HepG2 (cell line): Measurements from ENCODE around the gene SETD1B. TPM values are rescaled to one million over a fixed set of nuclear protein-coding genes. Genes with fewer than 3 reads are reported as not detected.

ENCODE experiments used
- ATF7 ChIP-seq, 2 experiments: fragments of 450-650 bp in 1 of 2; sonication (generic) in 1 of 2; formaldehyde crosslinking in 1 of 2; IDR thresholded peaks; 2 replicates each; pipeline versions ENCODE4 v1.4.0 to v1.6.1; 2016 to 2020; ENCODE audit warnings: antibody characterized with exemption in 1 of 2, mild to moderate bottlenecking in 1 of 2, missing genetic modification reagents in 1 of 2
- HIVEP1 ChIP-seq: sonication (generic); formaldehyde crosslinking; IDR thresholded peaks from 2 replicates; pipeline ENCODE4 v1.4.0; 2020; ENCODE audit warnings: mild to moderate bottlenecking, missing genetic modification reagents
- KLF13 ChIP-seq: sonication (generic); formaldehyde crosslinking; IDR thresholded peaks from 2 replicates; pipeline ENCODE4 v1.4.0; 2020; ENCODE audit warnings: mild to moderate bottlenecking, missing genetic modification reagents
- NCOA1 ChIP-seq: sonication (generic); formaldehyde crosslinking; IDR thresholded peaks from 2 replicates; pipeline ENCODE4 v1.9.0; 2021; ENCODE audit warnings: missing genetic modification reagents
- NFYC ChIP-seq: IDR thresholded peaks from 2 replicates; pipeline ENCODE4 v1.6.1; 2016; ENCODE audit warnings: missing genetic modification reagents, missing compliant biosample characterization
- NPAS2 ChIP-seq: sonication (generic); formaldehyde crosslinking; IDR thresholded peaks from 2 replicates; pipeline ENCODE4 v1.8.0; 2022; ENCODE audit warnings: mild to moderate bottlenecking, missing genetic modification reagents, borderline replicate concordance
- PATZ1 ChIP-seq: sonication (generic); formaldehyde crosslinking; IDR thresholded peaks from 2 replicates; pipeline ENCODE4 v1.4.0; 2020; ENCODE audit warnings: missing genetic modification reagents
- PITX1 ChIP-seq: sonication (generic); formaldehyde crosslinking; IDR thresholded peaks from 2 replicates; pipeline ENCODE4 v1.5.1; 2020; ENCODE audit warnings: mild to moderate bottlenecking, missing genetic modification reagents
- POLR2G ChIP-seq: fragments of 200-400 bp; formaldehyde crosslinking; IDR thresholded peaks from 2 replicates; pipeline ENCODE4 v1.6.1; 2018; ENCODE audit warnings: mild to moderate bottlenecking, low read depth, low read length, moderate library complexity
- SP1 ChIP-seq, 2 experiments: fragments of 450-650 bp in 1 of 2; sonication (generic) in 1 of 2; formaldehyde crosslinking in 1 of 2; IDR thresholded peaks; 2 replicates each; pipeline versions ENCODE4 v1.4.0 to v1.6.1; 2016 to 2020; ENCODE audit warnings: missing genetic modification reagents in 1 of 2
- THYN1 ChIP-seq: sonication (generic); formaldehyde crosslinking; IDR thresholded peaks from 2 replicates; pipeline ENCODE4 v1.8.1; 2023; ENCODE audit warnings: low read depth, mild to moderate bottlenecking, moderate library complexity, missing genetic modification reagents, borderline replicate concordance
- TSC22D2 ChIP-seq: sonication (generic); formaldehyde crosslinking; IDR thresholded peaks from 2 replicates; pipeline ENCODE4 v1.5.1; 2020; ENCODE audit warnings: missing genetic modification reagents, mild to moderate bottlenecking, borderline replicate concordance
- ZNF225 ChIP-seq: sonication (generic); formaldehyde crosslinking; IDR thresholded peaks from 2 replicates; pipeline ENCODE4 v1.4.0; 2020; ENCODE audit warnings: mild to moderate bottlenecking, missing genetic modification reagents
- ZNF281 ChIP-seq: sonication (generic); formaldehyde crosslinking; IDR thresholded peaks from 2 replicates; pipeline ENCODE4 v1.4.0; 2020; ENCODE audit warnings: missing genetic modification reagents, borderline replicate concordance
- ZNF609 ChIP-seq: sonication (generic); formaldehyde crosslinking; IDR thresholded peaks from 2 replicates; pipeline ENCODE4 v1.4.0; 2020; ENCODE audit warnings: mild to moderate bottlenecking, missing genetic modification reagents, borderline replicate concordance
- ZNF615 ChIP-seq: sonication (generic); formaldehyde crosslinking; IDR thresholded peaks from 2 replicates; pipeline ENCODE4 v1.5.0; 2020; ENCODE audit warnings: mild to moderate bottlenecking, missing genetic modification reagents, borderline replicate concordance
- ZNF777 ChIP-seq: sonication (generic); formaldehyde crosslinking; IDR thresholded peaks from 2 replicates; pipeline ENCODE4 v1.4.0; 2020; ENCODE audit warnings: missing genetic modification reagents
- polyA plus RNA-seq, 8 experiments: library from polyadenylated mRNA; depleted of rRNA in 3 of 8; stranded (reverse) in 7 of 8; unstranded in 1 of 8; fragments of >200 nt; fragmentation: Illumina TruSeq in 4 of 8; extraction: Trizol in 4 of 8; gene quantifications; 2 replicates each; pipeline versions ENCODE4 v1.2.1 to v1.2.3, GENCODE V29; 2011 to 2016; ENCODE audit warnings: low read depth in 4 of 8, missing spikeins in 1 of 8, mixed read lengths in 1 of 8; ENCODE audit not compliant: insufficient read depth in 1 of 8
- total RNA-seq, 5 experiments: library from RNA; depleted of rRNA; stranded (reverse); fragments of >200 nt; fragmentation: Illumina TruSeq; extraction: Trizol; gene quantifications; 2 replicates each; pipeline ENCODE4 v1.2.3, GENCODE V29; 2016; ENCODE audit warnings: low read depth in 1 of 5

The SETD1B gene
- total and polyA plus RNA-seq, 2 of the 13 experiments (the other 11 are each of a cell fraction or from before 2014, with no cell fraction given): 1.1 to 1.4 TPM

- TF ChIP-seq ATF7 (IDR thresholded peaks at IDR 0.05) (no peak), ATF7 (CRISPR knock-in tag; IDR thresholded peaks at IDR 0.05) (0 out of 2 replicates have a peak, but pooled peaks have one; percentile 53), ZNF777 (peak; percentile 10; the same call in 1 of the 2 replicates), THYN1 (CRISPR knock-in tag) (no peak), KLF13 (CRISPR knock-in tag) (no peak), NPAS2 (no peak), SP1 (IDR thresholded peaks at IDR 0.05) (no peak), SP1 (CRISPR knock-in tag; IDR thresholded peaks at IDR 0.05) (peak; percentile 75), ZNF615 (CRISPR knock-in tag) (peak; percentile 88; the same call in 1 of the 2 replicates), ZNF609 (peak; percentile 78), PATZ1 (CRISPR knock-in tag) (peak; percentile 88), ZNF281 (CRISPR knock-in tag) (peak; percentile 57; the same call in 1 of the 2 replicates), NFYC (CRISPR knock-in tag) (peak; percentile 68), ZNF225 (CRISPR knock-in tag) (no peak), HIVEP1 (CRISPR knock-in tag) (peak; percentile 87), POLR2G (peak; percentile 89), TSC22D2 (no peak), NCOA1 (CRISPR knock-in tag) (no peak), PITX1 (CRISPR knock-in tag) (0 out of 2 replicates have a peak, but pooled peaks have one; percentile 42)
Observed at GRCh38 chr12:121796855-121797751, 6.7 kb upstream of the SETD1B start (continued).
